AG10803 (cell line): Measurements from ENCODE around the gene NT5M.
"Not testable (repeated sequence)": the region's sequence is repeated elsewhere in the genome, so short reads cannot be mapped to it uniquely, and the experiment has no call there.

ENCODE experiments used
- DNase-seq: peaks from one replicate; pipeline ENCODE4 v3.0.0; 2010; ENCODE audit warnings: low read depth
- H3K4me3 ChIP-seq: 2 replicates; pipeline ENCODE4 v1.5.1; 2011; ENCODE audit warnings: mild to moderate bottlenecking, low read length, control low read depth
- CTCF ChIP-seq: conservative IDR thresholded peaks from 2 replicates; pipeline ENCODE4 v1.5.1; 2011; ENCODE audit warnings: mild to moderate bottlenecking, low read length, control low read depth, inconsistent platforms

The NT5M gene

GRCh38 chr17:17264430-17264829 is 38.7 kb upstream of the NT5M start:
- DNase-seq: no peak
- no peak for TF ChIP-seq CTCF
- no peak overlapping the region for H3K4me3 ChIP-seq

DNA sequence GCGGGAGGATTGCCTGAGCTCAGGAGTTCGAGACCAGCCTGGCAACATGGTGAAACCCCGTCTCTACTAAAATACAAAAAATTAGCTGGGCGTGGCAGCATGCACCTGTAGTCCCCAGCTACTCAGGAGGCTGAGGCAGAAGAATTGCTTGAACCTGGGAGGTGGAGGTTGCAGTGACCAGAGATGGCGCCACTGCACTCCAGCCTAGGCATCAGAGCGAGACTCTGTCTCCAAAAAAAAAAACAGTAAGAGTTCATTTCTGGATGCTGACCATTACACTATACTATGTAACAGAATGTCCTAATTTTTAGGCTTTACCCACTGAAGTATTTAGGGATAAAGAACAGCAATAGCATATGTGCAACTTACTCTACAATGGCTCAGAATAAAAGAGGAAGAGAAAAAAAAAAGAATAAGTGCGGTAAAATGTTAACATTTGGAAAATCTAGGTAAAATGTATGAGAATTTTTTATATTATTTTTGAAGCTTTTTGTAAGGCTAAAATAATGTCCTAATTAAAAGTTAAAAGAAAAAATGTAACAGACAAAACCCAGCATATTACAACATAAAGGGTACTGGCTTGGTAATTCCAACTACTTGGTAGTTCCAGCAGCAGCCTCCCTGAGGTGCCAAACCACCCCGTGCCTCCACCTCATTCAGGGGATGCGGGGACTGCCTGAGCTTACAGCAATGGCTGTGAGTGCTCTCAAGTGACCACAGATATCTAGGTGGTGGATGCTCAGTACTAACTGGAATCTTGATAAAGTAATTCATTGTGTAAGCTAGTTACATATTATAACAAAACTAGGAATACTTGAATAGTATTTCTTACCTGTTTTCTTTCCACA is 33.0 kb upstream of the NT5M start:
- DNase-seq: no peak
- 0 out of 2 replicates have a peak, but pooled peaks have one; percentile 14 for TF ChIP-seq CTCF
- H3K4me3 ChIP-seq: no peak overlapping the region

- DNase-seq: no peak
- TF ChIP-seq CTCF: no peak
Measured at GRCh38 chr17:17275971-17276370, 27.2 kb upstream of the NT5M start.

DNA sequence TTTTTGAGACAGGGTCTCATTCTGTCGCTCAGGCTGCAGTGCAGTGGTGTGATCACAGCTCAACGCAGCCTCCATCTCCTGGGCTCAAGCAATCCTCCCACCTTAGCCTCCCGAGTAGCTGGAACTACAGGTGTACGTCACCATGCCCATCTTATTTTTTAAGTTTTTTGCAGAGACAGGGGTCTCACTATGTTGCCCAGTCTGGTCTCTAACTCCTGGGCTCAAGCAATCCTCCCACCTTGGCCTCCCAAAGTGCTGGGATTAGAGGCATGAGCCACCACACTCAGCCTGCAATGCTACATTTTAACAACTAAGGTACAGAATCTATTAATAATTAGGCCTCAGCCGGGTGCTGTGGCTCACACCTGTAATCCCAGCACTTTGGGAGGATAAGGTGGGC is 25.7 kb upstream of the NT5M start:
- DNase-seq, H3K4me3 ChIP-seq: not testable (repeated sequence)

More at GRCh38 chr17:17275971-17276370, 27.2 kb upstream of the NT5M start:
- no peak overlapping the region for H3K4me3 ChIP-seq

GRCh38 chr17:17279316-17279715 is 23.9 kb upstream of the NT5M start:
- TF ChIP-seq CTCF: no peak
- no peak overlapping the region for H3K4me3 ChIP-seq
- DNase-seq: no peak

GRCh38 chr17:17280613-17281549 is 22.3 kb upstream of the NT5M start, which contains the start of gene COPS3:
COPS3 (minus strand) TSS chr17:17281246; CDS start chr17:17281186, 60 bp downstream.
- H3K4me3 ChIP-seq: peak within 1 kb of the TSS; percentile 92
- no peak for TF ChIP-seq CTCF
- DNase-seq: peak; percentile 97

DNA sequence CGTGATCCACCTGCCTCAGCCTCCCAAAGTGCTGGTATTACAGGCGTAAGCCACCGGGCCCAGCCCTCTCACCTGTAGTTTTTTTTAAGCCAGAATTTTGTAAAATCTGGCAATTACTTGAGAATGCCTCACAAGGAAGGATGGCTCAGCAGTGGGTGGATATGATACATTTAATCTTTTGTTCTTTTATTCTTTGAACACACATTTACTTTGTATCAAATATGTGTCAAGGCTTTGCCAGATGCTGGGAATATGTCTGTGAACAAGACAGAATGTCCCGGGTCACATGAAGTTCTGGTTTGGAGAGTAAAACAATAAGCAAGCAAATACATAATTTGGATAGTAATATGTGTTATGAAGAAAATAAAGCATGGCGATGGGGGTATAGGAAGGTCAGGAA is 17.2 kb upstream of the NT5M start:
- no peak overlapping the region for H3K4me3 ChIP-seq
- no peak for DNase-seq
- TF ChIP-seq CTCF: no peak
